NB4 (cell line): ENCODE measurements around the gene ABCF3.

Experiments used
- MAX ChIP-seq: IDR thresholded peaks from 2 replicates; pipeline ENCODE4 v1.6.1; 2011; ENCODE audit warnings: low read depth, low read length
- TF ChIP-seq, protein P1 (sequence below): IDR thresholded peaks from one replicate; pipeline ENCODE4 v1.5.1; 2012; ENCODE audit warnings: low read depth, low read length

GRCh38 chr3:184242297-184242685, 56.3 kb downstream of the ABCF3 start:
- TF ChIP-seq, protein P1, sequence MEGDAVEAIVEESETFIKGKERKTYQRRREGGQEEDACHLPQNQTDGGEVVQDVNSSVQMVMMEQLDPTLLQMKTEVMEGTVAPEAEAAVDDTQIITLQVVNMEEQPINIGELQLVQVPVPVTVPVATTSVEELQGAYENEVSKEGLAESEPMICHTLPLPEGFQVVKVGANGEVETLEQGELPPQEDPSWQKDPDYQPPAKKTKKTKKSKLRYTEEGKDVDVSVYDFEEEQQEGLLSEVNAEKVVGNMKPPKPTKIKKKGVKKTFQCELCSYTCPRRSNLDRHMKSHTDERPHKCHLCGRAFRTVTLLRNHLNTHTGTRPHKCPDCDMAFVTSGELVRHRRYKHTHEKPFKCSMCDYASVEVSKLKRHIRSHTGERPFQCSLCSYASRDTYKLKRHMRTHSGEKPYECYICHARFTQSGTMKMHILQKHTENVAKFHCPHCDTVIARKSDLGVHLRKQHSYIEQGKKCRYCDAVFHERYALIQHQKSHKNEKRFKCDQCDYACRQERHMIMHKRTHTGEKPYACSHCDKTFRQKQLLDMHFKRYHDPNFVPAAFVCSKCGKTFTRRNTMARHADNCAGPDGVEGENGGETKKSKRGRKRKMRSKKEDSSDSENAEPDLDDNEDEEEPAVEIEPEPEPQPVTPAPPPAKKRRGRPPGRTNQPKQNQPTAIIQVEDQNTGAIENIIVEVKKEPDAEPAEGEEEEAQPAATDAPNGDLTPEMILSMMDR = no peak
- TF ChIP-seq MAX = no peak
